ENCODE measurements around the gene LRRC14B.
"Not testable (repeated sequence)": the region's sequence is repeated elsewhere in the genome, so short reads cannot be mapped to it uniquely, and the experiment has no call there.

LRRC14B gene

DNA sequence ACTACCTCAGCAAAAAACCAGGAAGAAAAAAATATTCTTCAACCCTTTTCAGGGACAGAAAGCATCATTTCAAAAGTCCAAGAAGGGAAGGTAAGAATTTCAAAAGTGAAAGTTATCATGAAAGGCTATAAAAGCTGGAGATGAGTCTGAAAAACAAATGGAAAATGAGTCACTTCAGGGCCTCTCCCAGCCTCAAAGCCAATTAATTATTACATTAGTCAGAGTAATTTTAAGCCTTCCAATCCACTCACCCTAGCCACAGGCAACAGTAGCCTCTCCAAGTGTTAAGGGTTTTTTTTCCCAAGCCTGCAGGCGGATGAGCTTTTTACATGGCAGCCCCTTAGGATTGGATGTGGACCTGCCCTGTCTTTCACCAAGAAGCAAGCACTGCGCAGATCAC, 24.0 kb downstream of the LRRC14B start:
- not testable (repeated sequence) for DNase-seq

GRCh38 chr5:216076-216475, 24.8 kb downstream of the LRRC14B start:
- DNase-seq, result not testable (repeated sequence)

DNA sequence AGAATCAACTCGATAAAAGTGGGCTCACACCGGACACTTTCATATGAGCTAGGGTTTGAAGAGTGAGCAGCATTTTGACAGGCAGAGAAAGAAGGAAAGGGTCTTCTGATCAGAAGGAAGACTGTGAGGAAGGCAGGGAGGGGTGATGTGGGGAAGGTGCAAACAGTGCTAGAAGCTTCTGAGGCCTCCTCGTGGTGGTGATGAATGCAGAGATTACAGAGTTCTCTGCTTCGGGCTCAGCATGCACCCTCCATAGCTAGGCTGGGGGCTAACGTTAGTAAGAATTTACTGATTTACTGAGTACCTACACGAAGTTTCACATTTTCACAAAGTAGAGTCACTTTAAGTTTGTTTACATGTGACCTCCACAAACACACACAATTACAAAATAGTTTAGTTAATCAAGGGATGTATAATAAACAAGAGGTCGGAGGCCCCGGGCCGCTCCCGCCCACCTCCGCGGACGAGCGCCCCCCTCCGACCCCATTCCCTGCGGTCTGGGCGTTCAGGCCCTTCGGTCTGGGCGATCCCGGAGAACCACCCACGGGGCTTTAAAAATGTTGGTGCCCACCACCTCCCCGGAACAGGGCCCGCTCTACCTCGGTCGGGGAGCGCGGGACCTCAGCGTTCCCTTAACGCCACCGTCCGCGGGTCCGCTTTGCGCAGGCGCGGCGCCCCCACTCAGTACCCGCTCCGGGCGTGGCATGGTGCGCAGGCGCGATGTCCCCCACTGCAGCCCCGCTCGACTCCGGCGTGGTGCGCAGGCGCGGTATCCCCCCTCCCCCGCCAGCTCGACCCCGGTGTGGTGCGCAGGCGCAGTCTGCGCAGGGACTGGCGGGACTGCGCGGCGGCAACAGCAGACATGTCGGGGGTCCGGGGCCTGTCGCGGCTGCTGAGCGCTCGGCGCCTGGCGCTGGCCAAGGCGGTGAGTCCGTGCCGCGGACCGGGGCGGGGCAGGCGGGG, 26.5 kb downstream of the LRRC14B start, which contains the start of the genes CCDC127 and SDHA:
Gene CCDC127 (minus strand): TSS at position 660 of the 963 bp plus-strand sequence. CDS start 1,304 bp downstream, outside the sequence.
Gene SDHA (plus strand): TSS at position 827 of the 963 bp plus-strand sequence. CDS start 36 bp downstream, at position 863.
- DNase-seq, result peak; percentile 92 to 96

GRCh38 chr5:218457-219291, 27.4 kb downstream of the LRRC14B start:
- peak; percentile 13 to 37 for DNase-seq

DNA sequence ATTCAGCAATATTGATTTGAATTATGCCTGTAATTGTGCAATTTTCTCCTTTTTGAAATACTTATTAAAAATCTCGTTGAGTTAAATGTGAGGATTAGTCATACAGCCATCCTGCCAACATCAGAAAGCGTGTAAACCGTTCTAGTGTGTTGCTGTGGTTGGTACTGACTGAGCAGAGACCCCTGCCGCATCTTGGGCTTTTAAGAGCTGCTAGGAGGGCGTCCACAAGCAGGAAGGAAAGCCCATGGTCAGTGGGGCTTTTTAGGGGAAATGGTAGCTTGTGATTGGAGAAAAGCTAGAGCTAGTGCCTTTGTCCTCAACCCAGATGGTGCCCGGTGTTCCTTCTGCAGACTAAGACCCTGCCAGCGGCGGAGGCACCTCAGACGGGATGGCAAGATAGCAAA, 28.2 kb downstream of the LRRC14B start:
- no peak for DNase-seq

- no peak for DNase-seq
Measured at GRCh38 chr5:219991-220390, 28.7 kb downstream of the LRRC14B start.

GRCh38 chr5:222951-223715, 31.8 kb downstream of the LRRC14B start:
- DNase-seq, result not testable (repeated sequence)

DNA sequence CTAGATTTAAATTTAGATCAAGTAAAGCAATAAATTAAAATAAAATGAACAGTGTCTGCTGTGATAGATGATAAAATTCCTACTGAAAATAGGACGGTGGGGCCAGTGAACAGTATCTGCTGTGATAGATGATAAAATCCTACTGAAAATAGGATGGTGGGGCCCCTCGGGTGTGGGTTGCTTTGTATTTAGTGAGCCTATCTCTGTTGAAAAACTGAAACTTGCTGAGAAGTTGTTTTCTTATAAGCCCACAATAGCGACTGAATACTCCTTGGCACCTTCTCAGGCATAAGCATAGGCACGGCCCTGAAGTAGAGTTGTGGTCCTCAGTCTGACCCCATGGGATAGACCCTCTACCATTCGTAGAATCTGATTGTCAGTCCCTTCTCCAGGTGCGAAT, 32.5 kb downstream of the LRRC14B start:
- DNase-seq, result no peak

DNA sequence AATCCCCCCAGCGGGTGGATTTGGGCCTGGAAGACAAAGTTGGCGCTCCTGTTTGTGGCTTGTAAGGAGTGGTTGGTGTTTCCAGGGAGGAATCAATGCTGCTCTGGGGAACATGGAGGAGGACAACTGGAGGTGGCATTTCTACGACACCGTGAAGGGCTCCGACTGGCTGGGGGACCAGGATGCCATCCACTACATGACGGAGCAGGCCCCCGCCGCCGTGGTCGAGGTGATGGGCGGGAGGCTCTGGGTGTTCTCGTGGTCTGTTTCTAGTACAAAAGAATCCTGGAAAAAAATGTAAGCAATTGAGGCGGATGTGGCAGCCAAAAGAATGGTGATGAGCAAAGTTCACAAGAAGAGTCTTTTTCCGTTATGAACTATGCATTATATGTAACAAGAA, 34.0 kb downstream of the LRRC14B start:
- no peak for DNase-seq

GRCh38 chr5:227375-227774, 36.1 kb downstream of the LRRC14B start:
- DNase-seq, result not testable (repeated sequence)

DNA sequence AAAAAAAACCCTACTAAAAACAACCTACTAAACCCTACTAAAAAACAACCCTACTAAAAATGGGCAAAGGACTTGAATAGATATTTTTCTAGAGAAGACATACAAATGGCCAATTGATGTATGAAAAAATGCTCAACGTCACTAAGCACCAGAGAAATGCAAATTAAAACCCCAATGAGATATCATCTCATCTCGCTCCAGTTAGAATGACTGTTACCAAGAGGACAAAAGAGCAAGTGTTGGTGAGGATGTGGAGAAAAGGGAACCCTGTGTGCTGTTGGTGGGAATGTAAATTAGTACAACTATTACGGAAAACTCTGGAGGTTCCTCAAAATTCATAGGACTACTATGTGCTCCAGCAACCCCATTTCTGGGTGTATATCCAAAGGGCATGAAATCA, 37.6 kb downstream of the LRRC14B start:
- DNase-seq, result no peak

GRCh38 chr5:230711-231110, 39.4 kb downstream of the LRRC14B start:
- no peak for DNase-seq

DNA sequence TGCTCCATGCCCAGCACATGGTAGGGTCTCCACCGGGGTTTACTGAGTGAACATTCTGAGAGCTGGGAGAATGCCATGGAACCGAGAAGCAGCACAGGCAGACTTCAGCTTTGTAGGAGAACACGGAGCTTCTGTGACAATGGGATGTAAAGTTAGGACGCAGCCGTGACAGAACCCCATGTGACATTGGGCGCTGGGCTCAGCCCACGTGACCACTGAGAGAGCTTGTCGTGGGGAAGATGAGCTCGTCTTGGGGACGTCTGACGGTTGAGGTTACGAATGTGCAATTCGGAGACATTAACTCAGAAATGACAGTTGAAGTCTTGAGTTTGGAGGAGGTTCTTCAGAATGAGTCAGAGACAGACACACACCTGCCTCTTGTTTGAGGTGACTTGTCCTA, 40.4 kb downstream of the LRRC14B start:
- no peak for DNase-seq

GRCh38 chr5:233426-233825, 42.1 kb downstream of the LRRC14B start:
- not testable (repeated sequence) for DNase-seq

DNA sequence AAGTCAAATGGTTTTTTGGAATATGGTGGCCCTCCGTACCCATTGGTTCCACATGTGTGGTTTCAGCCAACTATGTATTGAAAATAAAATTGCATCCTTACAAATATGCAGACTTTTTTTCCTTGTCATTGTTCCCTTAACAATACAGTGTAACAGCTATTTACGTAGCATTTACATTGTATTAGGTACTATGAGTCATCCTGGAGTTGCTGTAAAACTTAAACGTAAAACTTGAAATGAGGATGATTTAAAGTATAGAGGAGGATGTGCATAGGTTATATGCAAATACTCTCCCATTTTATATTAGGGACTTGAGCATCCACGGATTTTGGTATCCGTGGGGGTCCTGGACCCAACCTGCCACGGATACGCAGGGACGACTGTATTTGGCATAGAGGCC, 43.2 kb downstream of the LRRC14B start:
- DNase-seq, result no peak

DNA sequence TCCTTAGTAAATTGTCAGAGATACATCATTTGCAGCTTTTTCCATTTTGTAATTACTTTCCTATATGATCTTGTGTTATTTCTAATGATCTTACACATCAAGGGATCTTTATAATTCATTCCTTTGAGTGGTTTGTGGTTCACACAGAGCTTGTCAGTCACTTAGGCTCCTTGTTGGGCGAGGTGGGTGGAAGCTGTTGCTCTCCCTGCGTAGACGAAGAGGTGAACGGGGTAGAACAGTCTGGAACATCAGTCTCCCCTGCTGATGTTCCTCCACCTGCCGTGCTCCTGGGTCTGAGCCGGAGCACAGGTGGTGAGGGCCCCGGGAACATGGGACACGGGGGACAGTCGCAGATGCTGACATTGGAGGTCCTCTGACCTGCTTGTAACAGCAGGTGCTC, 44.2 kb downstream of the LRRC14B start:
- not testable (repeated sequence) for DNase-seq

DNA sequence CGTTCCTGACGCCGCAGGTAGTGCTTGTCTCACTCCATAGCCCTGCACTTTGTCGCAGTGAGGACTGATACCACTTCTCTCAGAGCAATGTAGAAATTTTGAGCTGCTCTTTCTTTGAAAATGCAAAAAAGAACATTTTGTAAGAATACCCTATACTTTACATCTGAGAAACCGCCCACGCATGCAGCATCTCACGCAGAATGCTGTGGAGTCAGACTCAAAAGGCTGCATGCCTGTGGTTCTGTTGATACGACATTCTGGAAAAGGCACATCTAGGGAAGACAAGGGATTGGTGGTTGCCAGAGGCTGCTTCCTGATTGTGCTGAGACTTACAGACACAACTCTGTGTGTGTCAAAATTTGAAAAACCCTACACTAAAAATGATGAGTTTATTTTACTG, 46.6 kb downstream of the LRRC14B start:
- DNase-seq, result not testable (repeated sequence)

GRCh38 chr5:240550-240949, 49.3 kb downstream of the LRRC14B start:
- DNase-seq, result not testable (repeated sequence)

DNA sequence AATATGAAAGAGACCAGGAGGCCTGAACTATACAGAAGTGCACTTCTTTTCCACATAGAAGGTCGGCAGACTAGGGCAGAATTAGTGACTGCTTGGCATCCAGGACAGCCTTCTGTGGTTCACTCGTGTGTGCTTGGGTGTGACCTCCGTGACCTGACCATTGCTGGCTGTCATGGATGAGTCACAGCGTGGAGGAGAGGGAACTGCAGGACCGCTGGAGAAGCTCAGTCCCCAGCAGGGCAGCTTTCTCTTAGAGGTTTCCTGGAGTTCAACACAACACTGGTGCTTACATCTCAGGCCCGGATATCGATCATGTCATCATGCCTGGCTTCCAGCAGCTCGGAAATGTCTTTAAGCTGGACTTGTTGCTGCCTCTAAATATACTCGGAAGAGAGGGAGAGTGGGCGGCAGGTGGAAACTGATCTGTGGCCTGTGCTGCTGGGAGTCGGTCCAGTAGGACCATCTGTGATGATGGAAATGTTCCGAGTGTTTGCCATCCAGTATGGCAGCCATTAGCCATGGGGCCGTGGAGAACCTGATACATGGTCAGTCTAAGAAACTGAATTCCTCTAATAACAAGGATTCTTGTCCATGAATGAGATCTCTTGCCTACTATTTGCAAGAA, 49.9 kb downstream of the LRRC14B start:
- DNase-seq, result not testable (repeated sequence)

DNA sequence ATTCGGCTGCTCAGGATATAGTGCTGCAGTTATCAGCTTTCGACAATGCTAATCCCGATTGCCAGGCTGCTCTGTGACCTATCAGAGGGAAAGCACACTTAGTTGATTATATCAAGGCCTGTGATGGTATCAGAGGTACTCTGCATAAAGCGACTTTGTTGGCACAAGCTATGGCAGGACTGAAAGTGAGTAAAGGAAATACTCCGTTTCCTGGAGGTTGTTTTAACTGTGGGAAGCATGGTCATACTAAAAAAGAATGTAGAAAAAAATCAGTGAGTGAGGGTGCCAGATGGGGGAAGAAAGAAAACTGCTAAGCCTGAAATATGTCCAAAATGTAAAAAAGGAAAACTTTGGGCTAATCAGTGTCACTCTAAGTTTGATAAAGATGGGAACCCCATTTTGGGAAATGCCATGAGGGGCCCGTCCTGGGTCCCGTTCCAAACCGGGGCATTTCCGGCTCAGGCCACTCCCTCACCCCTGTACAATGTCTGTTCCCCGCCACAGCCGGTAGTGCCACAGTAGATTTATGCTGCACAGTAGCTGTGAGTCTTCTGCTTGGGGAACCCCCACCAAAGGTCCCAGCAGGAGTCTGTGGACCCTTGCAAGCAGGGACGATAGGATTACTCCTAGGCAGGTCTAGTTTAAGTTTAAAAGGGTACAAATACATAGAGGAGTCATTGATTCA, 52.5 kb downstream of the LRRC14B start:
- DNase-seq, result not testable (repeated sequence)

GRCh38 chr5:245717-246116, 54.4 kb downstream of the LRRC14B start:
- not testable (repeated sequence) for DNase-seq

All from SHP77 (cell line).